Hematopoietic multipotent progenitor cell treated with erythropoietin and hydrocortisone succinate and interleukin-3 and kit ligand, for 6 days (in vitro differentiated cells): ENCODE measurements around the gene ACTN1.

Experiments used
- DNase-seq: peaks from one replicate; pipeline ENCODE4 v3.0.0-alpha.2; 2015

Gene ACTN1

GRCh38 chr14:68932686-68933085 is 46.4 kb downstream of the ACTN1 start:
- peak; percentile 41 for DNase-seq

- DNase-seq = no peak
These were observed 46.9 kb downstream of the ACTN1 start for GRCh38 chr14:68932231-68932630.

- DNase-seq = no peak
These were observed 47.5 kb downstream of the ACTN1 start for GRCh38 chr14:68931474-68932051.

GRCh38 chr14:68931063-68931462 is 48.0 kb downstream of the ACTN1 start:
- DNase-seq = no peak

- peak; percentile 51 for DNase-seq
These were observed 49.3 kb downstream of the ACTN1 start for GRCh38 chr14:68929623-68930307.

- DNase-seq = no peak
These were observed 50.1 kb downstream of the ACTN1 start for GRCh38 chr14:68928770-68929550.

- DNase-seq = peak; percentile 39
These were observed 51.0 kb downstream of the ACTN1 start for GRCh38 chr14:68927956-68928675.

GRCh38 chr14:68927089-68927488 is 52.0 kb downstream of the ACTN1 start:
- DNase-seq = no peak

GRCh38 chr14:68926236-68926635 is 52.9 kb downstream of the ACTN1 start:
- peak; percentile 36 for DNase-seq

- DNase-seq = no peak
These were observed 53.7 kb downstream of the ACTN1 start for GRCh38 chr14:68925373-68925772.

- DNase-seq = peak; percentile 42
These were observed 54.6 kb downstream of the ACTN1 start for GRCh38 chr14:68924186-68925158.

- no peak for DNase-seq
These were observed 56.2 kb downstream of the ACTN1 start for GRCh38 chr14:68922886-68923285.

- no peak for DNase-seq
These were observed 56.9 kb downstream of the ACTN1 start for GRCh38 chr14:68922201-68922621.

GRCh38 chr14:68921666-68922065 is 57.4 kb downstream of the ACTN1 start:
- no peak for DNase-seq

GRCh38 chr14:68921049-68921448 is 58.1 kb downstream of the ACTN1 start:
- no peak for DNase-seq

- DNase-seq = no peak
These were observed 59.8 kb downstream of the ACTN1 start for GRCh38 chr14:68919129-68919927.

- no peak for DNase-seq
These were observed 60.5 kb downstream of the ACTN1 start for GRCh38 chr14:68918612-68919011.

- no peak for DNase-seq
These were observed 62.7 kb downstream of the ACTN1 start for GRCh38 chr14:68916358-68916941.

- no peak for DNase-seq
These were observed 65.6 kb downstream of the ACTN1 start for GRCh38 chr14:68913516-68913915.

GRCh38 chr14:68911594-68912227 is 67.4 kb downstream of the ACTN1 start:
- DNase-seq = peak; percentile 92
